ENCODE measurements around the gene NECAB3.

NECAB3 gene

GRCh38 chr20:33696448-33696847, 22.2 kb upstream of the NECAB3 start:
- no peak for DNase-seq

- no peak for DNase-seq
Measured at GRCh38 chr20:33694639-33695012, 20.4 kb upstream of the NECAB3 start.

- no peak for DNase-seq
Measured at GRCh38 chr20:33693741-33694638, 19.8 kb upstream of the NECAB3 start.

GRCh38 chr20:33693289-33693688, 19.1 kb upstream of the NECAB3 start:
- no peak for DNase-seq

GRCh38 chr20:33689973-33690372, 15.7 kb upstream of the NECAB3 start:
- DNase-seq = peak; percentile 18

GRCh38 chr20:33689493-33689892, 15.3 kb upstream of the NECAB3 start:
- DNase-seq = no peak

- DNase-seq = no peak
Measured at GRCh38 chr20:33688938-33689424, 14.8 kb upstream of the NECAB3 start.

GRCh38 chr20:33687993-33688937, 14.0 kb upstream of the NECAB3 start:
- no peak for DNase-seq

GRCh38 chr20:33687370-33687915, 13.2 kb upstream of the NECAB3 start:
- no peak for DNase-seq

GRCh38 chr20:33686984-33687366, 12.7 kb upstream of the NECAB3 start:
- no peak for DNase-seq

GRCh38 chr20:33686100-33686983, 12.1 kb upstream of the NECAB3 start, which contains the start of gene E2F1:
Gene E2F1 (minus strand): TSS chr20:33686385. CDS start chr20:33686264, 121 bp downstream.
- peak; percentile 94 for DNase-seq

GRCh38 chr20:33685328-33686099, 11.3 kb upstream of the NECAB3 start:
- DNase-seq = peak; percentile 68

- no peak for DNase-seq
Measured at GRCh38 chr20:33684533-33685327, 10.5 kb upstream of the NECAB3 start.

- peak; percentile 25 for DNase-seq
Measured at GRCh38 chr20:33681728-33682353, 7.6 kb upstream of the NECAB3 start.

GRCh38 chr20:33681288-33681687, 7.1 kb upstream of the NECAB3 start:
- no peak for DNase-seq

- DNase-seq = no peak
Measured at GRCh38 chr20:33680686-33681085, 6.5 kb upstream of the NECAB3 start.

- DNase-seq = peak; percentile 66
Measured at GRCh38 chr20:33679758-33680485, 5.7 kb upstream of the NECAB3 start.

GRCh38 chr20:33677991-33678702, 3.9 kb upstream of the NECAB3 start:
- DNase-seq = no peak

All from NK-92 treated with Interleukin-12 subunit alpha and Interleukin-12 subunit beta, amount 100 ng/mL, for 24 hours (cell line).